Psoas muscle (tissue), 8 donors: ENCODE data around the gene HOMER2. TPM values are rescaled to one million over a fixed set of nuclear protein-coding genes. Genes with fewer than 3 reads are reported as not detected.
"Not testable (repeated sequence)": the region's sequence is repeated elsewhere in the genome, so short reads cannot be mapped to it uniquely, and the experiment has no call there.

ENCODE experiments used
- ATAC-seq, 4 donors: fragments of 200-7000 bp; cut with Tn5 transposase; one replicate each; pipeline ENCODE4 v1.9.1; 2020; ENCODE audit warnings: moderate library complexity in 3 of 4, mild to moderate bottlenecking in 2 of 4
- DNase-seq, 2 donors: peaks; one replicate each; pipeline ENCODE4 v3.0.0-alpha.2; 2020
- H3K27ac ChIP-seq: fragments of 200-600 bp; one replicate; pipeline ENCODE4 v1.8.0; 2022
- H3K27me3 ChIP-seq, 3 donors: fragments of 200-600 bp in 1 of 3; one replicate each; pipeline versions ENCODE4 v1.6.1 to v1.8.0; 2013 to 2022; ENCODE audit warnings: low read length in 2 of 3, mild to moderate bottlenecking in 2 of 3, moderate library complexity in 1 of 3; ENCODE audit not compliant: insufficient read depth in 3 of 3
- H3K36me3 ChIP-seq, 2 donors: fragments of 200-600 bp in 1 of 2; one replicate each; pipeline versions ENCODE4 v1.6.1 to v1.8.0; 2013 to 2022; ENCODE audit warnings: low read depth in 1 of 2, mild to moderate bottlenecking in 1 of 2, moderate library complexity in 1 of 2; ENCODE audit not compliant: insufficient read depth in 1 of 2
- H3K4me1 ChIP-seq: fragments of 200-600 bp; one replicate; pipeline ENCODE4 v1.8.0; 2022
- H3K4me3 ChIP-seq: fragments of 200-600 bp; one replicate; pipeline ENCODE4 v1.8.0; 2022; ENCODE audit warnings: mild to moderate bottlenecking
- H3K9me3 ChIP-seq: fragments of 200-600 bp; one replicate; pipeline ENCODE4 v1.8.0; 2022
- WGBS, 3 donors: extraction: QIAGEN DNeasy Blood & Tissue Kit; methylation state at CpG; one replicate each; pipeline versions ENCODE4 v1.1.6 to v1.1.7; 2013; 5-methylcytosine and 5-hydroxymethylcytosine counted together
- intact Hi-C, 2 donors: fragments of 100-400 bp; cut with DNase I; formaldehyde crosslinking; loops; one replicate each; pipeline versions ENCODE4 v1.11.0 to v1.14.2; 2022
- polyA plus RNA-seq, 3 donors: library from polyadenylated mRNA; stranded (reverse); fragments of 200-250 nt; gene quantifications; one replicate each; pipeline ENCODE4 v1.2.3, GENCODE V29; 2013
- total RNA-seq, 4 donors: library from RNA; stranded (reverse); fragmentation: NEBNext Ultra II Directional in 2 of 4; extraction: Animal tissue kit (Norgen Biotek cat#: 25700) in 2 of 4; gene quantifications; one replicate each; pipeline versions ENCODE4 v1.2.1 to v1.2.4, GENCODE V29; 2021 to 2023
- TF ChIP-seq, protein P1 (sequence below): fragments of 200-600 bp; IDR thresholded peaks from one replicate; pipeline ENCODE4 v1.8.0; 2022; ENCODE audit warnings: antibody characterized with exemption
- donor health status: healthy with polysubstance abuse.
- donor health status: DM: no; HTN: no; CAD: no; lungs with moderate emphysema.
- donor health status: Bipolar disorder and iron deficiency.
- donor health status: healthy.
- donor health status: DM: yes; HTN: yes; CAD: no.
- donor health status: DM: no; HTN: no; CAD: no.
- donor health status: DM: no; HTN: no; CAD: no.
- donor health status: DM: yes; HTN: yes; CAD: no.

The HOMER2 gene
- total and polyA plus RNA-seq, 7 donors, result 27.2 to 119 (median 53.9) TPM

DNA sequence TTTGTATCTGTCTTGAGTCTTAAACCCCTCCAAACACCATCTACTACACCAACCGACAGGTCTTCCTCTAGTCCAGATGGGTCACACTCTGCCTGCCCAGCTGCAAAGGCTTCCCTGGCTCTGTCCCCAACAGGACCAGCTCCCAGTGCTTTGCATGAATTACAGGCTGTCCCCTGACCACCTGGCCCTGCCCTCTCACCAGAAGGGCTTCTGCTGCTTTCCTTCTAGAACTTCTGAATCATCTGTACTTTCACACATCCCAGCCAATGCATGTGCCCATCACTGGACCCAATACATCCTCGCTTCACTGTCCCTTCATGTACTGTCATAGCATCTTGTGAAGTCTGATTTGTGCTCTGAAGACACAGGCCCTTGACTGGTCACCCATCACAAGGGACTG, 53.6 kb downstream of the HOMER2 start:
- H3K27me3 ChIP-seq, result no peaks in the 10 kb centered on the region
- ATAC-seq (peak; percentile 56 to 92 (median 88)), DNase-seq (peak; percentile 28 to 76)
- intact Hi-C loops, result no loop called here
- no peaks in the 10 kb centered on the region for H3K9me3 ChIP-seq
- H3K27ac ChIP-seq, result no peak overlapping the region
- H3K4me1 ChIP-seq, result peaks cover 27% of the 10 kb centered on the region
- H3K4me3 ChIP-seq, result no peak overlapping the region
- no peaks in the 10 kb centered on the region for H3K36me3 ChIP-seq
- TF ChIP-seq, protein P1, sequence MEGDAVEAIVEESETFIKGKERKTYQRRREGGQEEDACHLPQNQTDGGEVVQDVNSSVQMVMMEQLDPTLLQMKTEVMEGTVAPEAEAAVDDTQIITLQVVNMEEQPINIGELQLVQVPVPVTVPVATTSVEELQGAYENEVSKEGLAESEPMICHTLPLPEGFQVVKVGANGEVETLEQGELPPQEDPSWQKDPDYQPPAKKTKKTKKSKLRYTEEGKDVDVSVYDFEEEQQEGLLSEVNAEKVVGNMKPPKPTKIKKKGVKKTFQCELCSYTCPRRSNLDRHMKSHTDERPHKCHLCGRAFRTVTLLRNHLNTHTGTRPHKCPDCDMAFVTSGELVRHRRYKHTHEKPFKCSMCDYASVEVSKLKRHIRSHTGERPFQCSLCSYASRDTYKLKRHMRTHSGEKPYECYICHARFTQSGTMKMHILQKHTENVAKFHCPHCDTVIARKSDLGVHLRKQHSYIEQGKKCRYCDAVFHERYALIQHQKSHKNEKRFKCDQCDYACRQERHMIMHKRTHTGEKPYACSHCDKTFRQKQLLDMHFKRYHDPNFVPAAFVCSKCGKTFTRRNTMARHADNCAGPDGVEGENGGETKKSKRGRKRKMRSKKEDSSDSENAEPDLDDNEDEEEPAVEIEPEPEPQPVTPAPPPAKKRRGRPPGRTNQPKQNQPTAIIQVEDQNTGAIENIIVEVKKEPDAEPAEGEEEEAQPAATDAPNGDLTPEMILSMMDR, result no peak
- 56 to 64% (median 63%) methylated on average over 2 of the region's 2 CpGs for WGBS, 3 donors

DNA sequence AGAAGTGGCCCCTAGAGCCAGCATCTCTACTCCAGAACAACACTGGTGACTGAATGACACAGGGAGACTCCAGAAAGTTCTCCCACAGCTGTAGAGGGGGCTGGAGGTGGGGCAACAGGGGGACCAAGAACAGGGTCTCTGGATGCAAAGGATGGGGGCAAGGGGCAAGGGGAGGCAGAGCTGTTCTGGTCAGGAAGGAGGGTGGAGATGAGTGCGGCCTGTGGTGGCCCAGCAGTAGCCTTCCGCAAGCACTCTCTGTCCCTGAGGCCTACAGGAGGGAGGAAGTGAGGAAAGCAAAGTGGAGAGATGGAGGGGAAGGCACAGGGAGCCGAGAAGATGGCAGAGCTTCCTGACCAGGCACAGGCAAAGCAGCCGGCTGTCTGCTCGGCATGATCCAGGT, 56.5 kb downstream of the HOMER2 start:
- TF ChIP-seq, protein P1, result no peak
- WGBS, 3 donors, result 90 to 97% (median 96%) methylated on average over 5 of the region's 5 CpGs
- H3K9me3 ChIP-seq, result no peaks in the 10 kb centered on the region
- DNase-seq (no peak), ATAC-seq (no peak)
- H3K27ac ChIP-seq, result no peak overlapping the region
- H3K4me3 ChIP-seq, result no peak overlapping the region
- intact Hi-C loops, result no loop called here
- peaks cover 2 to 11% of the 10 kb centered on the region in 2 donors for H3K36me3 ChIP-seq
- H3K27me3 ChIP-seq, result no peaks in the 10 kb centered on the region
- peaks cover 19% of the 10 kb centered on the region for H3K4me1 ChIP-seq

DNA sequence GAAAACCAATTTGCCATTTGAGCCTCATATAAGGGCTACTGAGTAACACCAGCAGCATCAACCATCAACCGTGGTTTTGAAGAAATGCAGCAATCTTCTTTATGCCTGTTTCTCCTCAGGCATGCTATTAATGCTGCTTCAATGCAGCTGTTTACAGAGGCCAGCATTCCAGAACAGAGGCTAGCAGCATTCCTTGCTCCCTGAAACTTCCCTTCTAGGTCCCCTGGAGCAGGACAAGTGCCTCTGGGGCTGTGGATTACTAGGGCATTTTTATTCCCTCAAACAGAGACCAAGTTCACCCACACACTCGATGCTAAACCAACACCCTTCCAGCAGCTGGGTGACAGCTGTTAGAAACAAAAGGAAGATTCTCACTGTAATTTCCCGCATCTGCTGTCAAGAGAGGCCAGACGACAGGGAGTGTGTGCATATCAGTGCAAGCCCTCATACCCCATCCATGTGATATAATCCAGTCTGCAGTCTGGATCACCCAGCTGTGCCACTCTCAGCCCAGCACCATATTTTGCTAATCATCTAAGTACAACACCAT, 57.5 kb downstream of the HOMER2 start:
- Histone ChIP-seq H3K4me1 (peaks cover 18% of the 10 kb centered on the region), H3K36me3 (peaks cover 2 to 11% of the 10 kb centered on the region in 2 donors), H3K9me3 (no peaks in the 10 kb centered on the region), H3K27me3 (no peaks in the 10 kb centered on the region), H3K27ac (no peak overlapping the region), H3K4me3 (no peak overlapping the region)
- TF ChIP-seq, protein P1, result no peak
- intact Hi-C loops, result no loop called here
- 32 to 48% (median 33%) methylated on average over 4 of the region's 4 CpGs for WGBS, 3 donors
- no peak for DNase-seq
- ATAC-seq, result no peak

DNA sequence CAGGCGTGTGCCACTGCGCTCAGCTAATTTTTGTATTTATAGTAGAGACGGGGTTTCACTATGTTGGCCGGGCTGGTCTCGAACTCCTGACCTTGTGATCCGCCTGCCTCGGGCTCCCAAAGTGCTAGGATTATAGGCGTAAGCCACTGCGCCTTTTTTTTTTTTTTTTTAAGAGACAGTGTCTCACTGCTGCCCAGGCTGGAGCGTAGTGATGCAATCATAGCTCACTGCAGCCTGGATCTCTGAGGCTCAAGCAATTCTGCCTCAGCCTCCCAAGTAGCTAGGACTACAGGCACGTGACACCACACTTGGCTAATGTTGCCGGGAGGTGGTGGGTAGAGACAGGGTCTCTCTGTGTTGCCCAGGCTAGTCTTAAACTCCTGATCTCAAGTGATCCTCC, 59.0 kb downstream of the HOMER2 start:
- Histone ChIP-seq H3K36me3 (peaks cover 2 to 11% of the 10 kb centered on the region in 2 donors), H3K4me1 (peaks cover 14% of the 10 kb centered on the region)
- ATAC-seq, H3K27me3 ChIP-seq, H3K27ac ChIP-seq, H3K4me3 ChIP-seq, intact Hi-C loops, DNase-seq, H3K9me3 ChIP-seq: not testable (repeated sequence)
- WGBS, 3 donors, result 94 to 96% (median 94%) methylated on average over 12 of the region's 12 CpGs

DNA sequence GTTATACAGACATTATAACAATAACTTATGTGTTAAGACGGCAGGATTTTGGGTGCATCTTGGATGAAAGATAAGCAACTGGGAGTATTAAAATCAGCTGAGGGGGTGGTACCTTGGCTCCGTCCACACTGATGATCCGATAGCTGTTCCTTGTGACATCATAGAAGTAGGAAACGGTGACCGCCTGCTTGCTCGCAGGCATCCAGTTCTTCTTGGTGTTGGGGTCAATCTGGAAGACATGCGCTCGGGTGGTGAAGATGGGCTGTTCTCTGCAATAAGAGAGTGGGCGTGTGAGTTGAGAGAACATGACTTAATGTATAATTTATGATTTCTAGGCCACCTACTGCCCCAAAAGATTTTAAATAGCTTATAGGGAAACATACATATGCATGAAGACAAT, 59.9 kb downstream of the HOMER2 start:
- TF ChIP-seq, protein P1, result no peak
- no peaks in the 10 kb centered on the region for H3K9me3 ChIP-seq
- no peak overlapping the region for H3K27ac ChIP-seq
- H3K4me3 ChIP-seq, result no peak overlapping the region
- DNase-seq (no peak), ATAC-seq (no peak)
- peaks cover 2 to 11% of the 10 kb centered on the region in 2 donors for H3K36me3 ChIP-seq
- intact Hi-C loops, result no loop called here
- WGBS, 3 donors, result 91 to 94% (median 94%) methylated on average over 9 of the region's 9 CpGs
- no peaks in the 10 kb centered on the region for H3K27me3 ChIP-seq
- H3K4me1 ChIP-seq, result peaks cover 9% of the 10 kb centered on the region
